GM18511 (cell line): Measurements from ENCODE around the gene SMO.
A peak's percentile ranks its signal among the peaks of the same experiment; 100 is the strongest.
"Not testable (repeated sequence)": the region's sequence is repeated elsewhere in the genome, so short reads cannot be mapped to it uniquely, and the experiment has no call there.

Experiments used
- ATAC-seq: cut with Tn5 transposase; IDR thresholded peaks from one replicate; pipeline ENCODE4 v1.9.1; 2021; ENCODE audit warnings: mild to moderate bottlenecking, moderate library complexity; ENCODE audit not compliant: unreplicated experiment

The SMO gene

DNA sequence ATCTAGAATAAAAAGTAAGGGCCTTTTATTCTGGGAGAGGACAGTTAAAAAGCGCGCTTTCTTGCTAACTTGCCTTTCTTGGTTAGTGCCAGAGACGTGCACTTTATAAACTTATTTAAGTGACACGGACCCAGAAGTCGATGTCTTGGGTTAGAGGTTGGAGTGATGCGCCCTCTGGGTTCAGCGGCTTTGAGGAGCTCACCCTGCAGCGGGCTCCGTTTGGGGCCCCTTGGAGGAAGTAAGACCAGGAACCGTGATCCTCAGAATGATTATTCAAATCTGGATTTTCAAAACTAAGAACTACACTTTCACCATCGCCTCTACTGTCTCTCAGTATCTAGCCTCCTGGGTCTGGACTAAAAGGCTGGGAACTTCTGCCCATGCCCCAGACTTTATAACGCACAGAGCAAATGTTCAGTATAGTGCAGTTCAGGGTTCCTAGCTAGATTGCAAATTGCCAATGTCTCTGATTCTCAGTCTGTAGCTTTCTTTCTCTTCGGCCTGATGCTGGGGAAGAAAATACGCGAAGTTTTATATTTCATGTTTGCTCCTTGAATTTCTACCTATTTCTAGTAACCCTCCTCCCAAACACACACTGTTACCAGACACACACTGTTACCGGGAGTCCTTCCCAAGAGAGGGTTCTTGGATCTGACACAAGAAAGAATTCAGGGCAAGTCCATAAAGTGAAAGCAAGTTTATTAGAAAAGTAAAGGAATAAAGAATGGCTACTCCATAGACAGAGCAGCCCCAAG, 18.6 kb upstream of the SMO start:
- ATAC-seq = peak; percentile 76

- ATAC-seq = no peak
These were observed 17.9 kb upstream of the SMO start for GRCh38 chr7:129170441-129171021.

- not testable (repeated sequence) for ATAC-seq
These were observed 14.6 kb upstream of the SMO start for GRCh38 chr7:129173861-129174260.

DNA sequence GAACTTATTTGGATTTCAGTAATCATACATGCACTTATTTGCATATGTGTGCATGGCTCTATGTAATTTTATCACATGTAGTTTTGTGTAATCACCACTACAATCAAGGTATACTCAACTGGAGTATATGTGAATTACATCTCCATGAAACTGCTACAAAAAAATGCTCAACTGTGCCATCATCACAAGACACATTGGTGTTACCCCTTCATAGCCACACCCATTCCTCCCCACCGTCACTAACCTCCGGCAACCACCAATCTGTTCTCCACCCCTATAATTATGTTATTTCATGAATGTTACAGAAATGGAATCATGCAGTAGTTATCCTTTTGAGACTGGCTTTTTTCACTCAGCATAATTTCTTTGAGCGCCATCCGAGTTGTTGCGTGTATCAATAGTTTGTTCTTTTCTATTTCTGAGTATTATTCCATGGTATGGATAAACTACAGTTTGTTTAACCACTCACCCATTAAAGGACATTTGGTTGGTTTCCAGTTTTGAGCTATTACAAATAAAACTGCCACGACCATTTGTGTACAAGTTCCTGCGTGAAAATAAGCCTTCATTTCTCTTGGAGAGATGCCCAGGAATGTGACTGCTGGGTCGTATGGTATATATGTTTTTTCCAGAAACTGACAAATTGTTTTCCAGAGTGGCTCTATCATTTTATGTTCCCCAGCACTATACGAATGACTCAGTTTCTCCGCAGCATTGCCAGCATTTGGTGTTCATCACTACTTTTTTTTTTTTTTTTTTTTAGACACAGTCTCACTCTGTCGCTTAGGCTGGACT, 11.3 kb upstream of the SMO start:
- ATAC-seq = no peak

- ATAC-seq = no peak
These were observed 3.3 kb upstream of the SMO start for GRCh38 chr7:129184981-129185670.

GRCh38 chr7:129186749-129187260, 1.6 kb upstream of the SMO start:
- ATAC-seq = no peak

DNA sequence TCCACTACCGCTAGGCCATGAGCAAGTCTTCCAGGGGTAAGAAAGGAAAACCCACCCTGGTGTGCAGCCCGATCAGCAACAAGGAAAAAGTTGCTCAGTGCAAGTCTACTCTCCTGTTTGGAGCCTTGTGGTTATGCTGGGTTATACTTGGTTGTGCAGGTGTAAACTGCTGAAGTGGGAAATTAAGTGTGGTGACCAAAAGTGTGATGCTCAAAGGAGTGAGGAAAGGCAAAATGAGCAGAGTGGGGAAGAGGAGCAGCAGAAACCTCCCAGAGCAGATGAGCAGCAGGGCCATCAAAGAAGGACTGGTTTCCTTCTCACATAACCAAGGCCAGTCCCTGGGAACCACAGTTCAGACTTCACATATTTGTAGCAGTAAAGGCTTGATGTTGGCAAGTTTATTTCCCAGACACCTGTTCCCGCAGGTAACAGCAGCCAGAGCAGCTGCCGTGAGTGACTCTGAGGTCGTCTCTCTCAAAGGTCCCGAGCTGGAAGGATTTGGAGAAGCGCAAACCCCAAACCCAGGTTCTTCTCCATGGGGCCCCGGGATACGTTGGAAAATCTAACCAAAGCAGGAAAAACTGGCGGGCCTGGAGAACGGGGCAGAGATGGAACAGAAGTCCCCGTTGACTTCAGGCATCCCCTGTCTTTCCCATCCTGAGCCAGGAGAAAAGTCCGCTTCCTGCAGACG, 607 bp upstream of the SMO start:
- ATAC-seq = no peak

DNA sequence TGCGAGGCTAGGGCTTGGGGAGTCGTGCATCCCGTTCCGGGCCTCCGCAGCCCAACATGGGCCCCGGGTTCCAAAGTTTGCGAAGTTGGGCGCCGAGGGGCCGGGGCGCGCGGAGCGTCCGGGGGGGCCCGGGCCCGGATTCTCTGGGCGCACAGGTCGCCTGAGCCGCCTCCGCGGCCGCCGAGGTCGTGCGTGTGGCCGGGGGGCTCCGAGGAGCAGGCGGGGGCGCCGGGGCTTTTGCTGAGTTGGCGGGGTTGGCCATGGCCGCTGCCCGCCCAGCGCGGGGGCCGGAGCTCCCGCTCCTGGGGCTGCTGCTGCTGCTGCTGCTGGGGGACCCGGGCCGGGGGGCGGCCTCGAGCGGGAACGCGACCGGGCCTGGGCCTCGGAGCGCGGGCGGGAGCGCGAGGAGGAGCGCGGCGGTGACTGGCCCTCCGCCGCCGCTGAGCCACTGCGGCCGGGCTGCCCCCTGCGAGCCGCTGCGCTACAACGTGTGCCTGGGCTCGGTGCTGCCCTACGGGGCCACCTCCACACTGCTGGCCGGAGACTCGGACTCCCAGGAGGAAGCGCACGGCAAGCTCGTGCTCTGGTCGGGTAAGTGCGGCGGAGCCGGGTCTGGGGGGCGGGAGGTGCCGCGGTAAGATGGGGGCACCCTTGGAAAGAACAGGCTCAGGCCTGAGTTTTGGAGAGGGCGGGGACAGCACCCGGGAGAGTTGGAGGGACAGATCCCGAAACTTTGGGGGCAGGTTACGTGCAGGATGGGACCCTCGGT, 643 bp downstream of the SMO start:
- peak; percentile 46 for ATAC-seq

- ATAC-seq = no peak
These were observed 1.4 kb downstream of the SMO start for GRCh38 chr7:129189661-129190310.

- no peak for ATAC-seq
These were observed 2.8 kb downstream of the SMO start for GRCh38 chr7:129191272-129191671.

DNA sequence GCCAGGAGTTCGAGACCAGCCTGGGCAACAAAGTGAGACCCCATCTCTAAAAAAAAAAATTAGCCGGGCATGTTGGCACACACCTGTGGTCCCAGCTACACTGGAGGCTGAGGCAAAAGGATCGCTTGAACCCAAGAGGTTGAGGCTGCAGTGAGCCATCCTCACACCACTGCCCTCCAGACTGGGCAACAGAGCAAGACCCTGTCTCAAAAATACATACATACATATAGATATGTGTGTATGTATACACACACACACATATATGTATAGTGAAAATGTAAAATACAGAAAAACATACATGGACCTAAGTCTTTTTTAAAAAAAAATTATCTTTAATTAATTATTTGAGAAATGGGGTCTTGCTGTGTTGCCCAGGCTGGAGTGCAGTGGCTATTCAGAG, 5.5 kb downstream of the SMO start:
- no peak for ATAC-seq

DNA sequence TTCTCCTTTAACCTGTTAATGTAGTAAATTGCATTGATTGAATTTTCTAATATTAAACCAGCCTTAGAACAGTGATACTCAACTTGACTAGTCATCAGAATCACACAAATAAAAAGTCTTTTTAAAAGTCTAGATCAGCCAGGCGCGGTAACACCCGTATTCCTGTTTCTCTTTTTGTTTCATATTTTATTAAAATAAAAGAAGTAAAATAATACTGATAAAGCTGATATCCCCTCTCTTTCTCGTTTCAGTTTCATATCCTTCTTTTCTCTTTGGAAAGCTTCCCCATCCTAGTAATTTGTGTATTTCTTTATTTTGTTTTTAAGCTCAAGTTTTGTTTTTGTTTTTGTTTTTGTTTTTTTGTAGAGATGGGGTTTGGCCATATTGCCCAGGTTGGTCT, 9.3 kb downstream of the SMO start:
- no peak for ATAC-seq

- ATAC-seq = no peak
These were observed 11.0 kb downstream of the SMO start for GRCh38 chr7:129199406-129199805.

GRCh38 chr7:129202058-129202777, 13.8 kb downstream of the SMO start:
- no peak for ATAC-seq

GRCh38 chr7:129203050-129203741, 14.8 kb downstream of the SMO start:
- ATAC-seq = no peak

- ATAC-seq = no peak
These were observed 16.8 kb downstream of the SMO start for GRCh38 chr7:129205126-129205818.

- no peak for ATAC-seq
These were observed 17.8 kb downstream of the SMO start for GRCh38 chr7:129205987-129206785.
